H1 (cell line): ENCODE data around the gene PPP1R3G. TPM values are rescaled to one million over a fixed set of nuclear protein-coding genes. Genes with fewer than 3 reads are reported as not detected.

Experiments
- CHD1 ChIP-seq: IDR thresholded peaks from 2 replicates; pipeline ENCODE4 v1.6.1; 2012; ENCODE audit warnings: low read depth, low read length, improper control_type of control experiment
- CTBP2 ChIP-seq: IDR thresholded peaks from 2 replicates; pipeline ENCODE4 v1.7.0; 2011; ENCODE audit warnings: borderline replicate concordance, mild to moderate bottlenecking, moderate library complexity, mixed read lengths, low read length; ENCODE audit not compliant: insufficient read depth, insufficient read length
- EGR1 ChIP-seq: IDR thresholded peaks from 2 replicates; pipeline ENCODE4 v1.6.1; 2011; ENCODE audit warnings: low read depth, low read length, borderline replicate concordance
- KDM5A ChIP-seq: fragments of 200-600 bp; IDR thresholded peaks from 2 replicates; pipeline ENCODE4 v1.7.1; 2012; ENCODE audit warnings: mild to moderate bottlenecking, low read length, inconsistent platforms, mixed read lengths
- POLR2AphosphoS5 ChIP-seq: IDR thresholded peaks from 2 replicates; pipeline ENCODE4 v1.6.1; 2011; ENCODE audit warnings: low read depth, low read length
- POU5F1 ChIP-seq: IDR thresholded peaks from 2 replicates; pipeline ENCODE4 v1.6.1; 2011; ENCODE audit warnings: low read depth, mild to moderate bottlenecking, low read length, moderate library complexity
- RXRA ChIP-seq: IDR thresholded peaks from 2 replicates; pipeline ENCODE4 v1.6.1; 2011; ENCODE audit warnings: low read depth, mild to moderate bottlenecking, low read length, moderate library complexity; ENCODE audit not compliant: insufficient read depth
- SIX5 ChIP-seq: IDR thresholded peaks from 2 replicates; pipeline ENCODE4 v1.6.1; 2011; ENCODE audit warnings: mild to moderate bottlenecking, low read depth, low read length
- SP1 ChIP-seq: IDR thresholded peaks from 2 replicates; pipeline ENCODE4 v1.6.1; 2011; ENCODE audit warnings: low read depth, low read length
- TCF12 ChIP-seq: IDR thresholded peaks from 2 replicates; pipeline ENCODE4 v1.6.1; 2011; ENCODE audit warnings: low read depth, mild to moderate bottlenecking, low read length
- TEAD4 ChIP-seq: IDR thresholded peaks from 2 replicates; pipeline ENCODE4 v1.6.1; 2012; ENCODE audit warnings: low read depth, low read length, inconsistent platforms, mixed read lengths
- polyA plus RNA-seq, 7 experiments: library from polyadenylated mRNA; depleted of rRNA in 3 of 7; stranded (reverse) in 5 of 7; unstranded in 2 of 7; fragments of >200 nt in 5 of 7; fragments of 200-250 nt in 2 of 7; gene quantifications; 1 replicate in 5 of 7; 2 replicates in 1 of 7; 4 replicates in 1 of 7; pipeline versions ENCODE4 v1.2.1 to v1.2.3, GENCODE V29; 2011 to 2013; ENCODE audit warnings: missing spikeins in 2 of 7, mixed read lengths in 2 of 7
- total RNA-seq: library from RNA; stranded (reverse); fragmentation: NEBNext Ultra II Directional; extraction: Animal tissue kit (Norgen Biotek cat#: 25700); gene quantifications from 2 replicates; pipeline ENCODE4 v1.2.1, GENCODE V29; 2021
- TF ChIP-seq, protein P1 (sequence below): fragments of 300-600 bp; sonication (generic); IDR thresholded peaks from 2 replicates; pipeline ENCODE4 v1.7.1; 2012; ENCODE audit warnings: low read length, moderate library complexity, mild to moderate bottlenecking, inconsistent platforms; ENCODE audit not compliant: insufficient replicate concordance

PPP1R3G gene
- total and polyA plus RNA-seq, 2 of the 8 experiments (the other 6 are each of a cell fraction or from before 2014, with no cell fraction given): 0.03 to 0.09 TPM

DNA sequence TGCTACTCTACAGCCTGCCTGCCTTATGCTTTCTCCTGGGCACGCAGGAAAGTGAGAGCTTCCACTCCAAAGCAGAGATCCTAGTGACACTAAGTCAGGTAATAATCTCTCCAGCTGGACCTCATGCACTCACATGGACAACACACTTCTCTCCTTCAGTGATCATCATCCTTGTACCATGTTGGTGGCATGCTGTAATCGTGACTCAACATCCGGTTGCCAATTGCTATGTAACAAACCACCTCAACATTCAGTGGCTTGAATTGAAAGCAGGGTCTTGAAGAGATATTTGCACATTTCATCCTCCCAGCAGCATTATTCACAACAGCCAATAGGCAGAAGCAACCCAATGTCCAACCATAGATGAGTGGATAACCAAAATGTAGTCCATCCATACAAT is 40.3 kb upstream of the PPP1R3G start (continued):
- TF ChIP-seq, protein P1, sequence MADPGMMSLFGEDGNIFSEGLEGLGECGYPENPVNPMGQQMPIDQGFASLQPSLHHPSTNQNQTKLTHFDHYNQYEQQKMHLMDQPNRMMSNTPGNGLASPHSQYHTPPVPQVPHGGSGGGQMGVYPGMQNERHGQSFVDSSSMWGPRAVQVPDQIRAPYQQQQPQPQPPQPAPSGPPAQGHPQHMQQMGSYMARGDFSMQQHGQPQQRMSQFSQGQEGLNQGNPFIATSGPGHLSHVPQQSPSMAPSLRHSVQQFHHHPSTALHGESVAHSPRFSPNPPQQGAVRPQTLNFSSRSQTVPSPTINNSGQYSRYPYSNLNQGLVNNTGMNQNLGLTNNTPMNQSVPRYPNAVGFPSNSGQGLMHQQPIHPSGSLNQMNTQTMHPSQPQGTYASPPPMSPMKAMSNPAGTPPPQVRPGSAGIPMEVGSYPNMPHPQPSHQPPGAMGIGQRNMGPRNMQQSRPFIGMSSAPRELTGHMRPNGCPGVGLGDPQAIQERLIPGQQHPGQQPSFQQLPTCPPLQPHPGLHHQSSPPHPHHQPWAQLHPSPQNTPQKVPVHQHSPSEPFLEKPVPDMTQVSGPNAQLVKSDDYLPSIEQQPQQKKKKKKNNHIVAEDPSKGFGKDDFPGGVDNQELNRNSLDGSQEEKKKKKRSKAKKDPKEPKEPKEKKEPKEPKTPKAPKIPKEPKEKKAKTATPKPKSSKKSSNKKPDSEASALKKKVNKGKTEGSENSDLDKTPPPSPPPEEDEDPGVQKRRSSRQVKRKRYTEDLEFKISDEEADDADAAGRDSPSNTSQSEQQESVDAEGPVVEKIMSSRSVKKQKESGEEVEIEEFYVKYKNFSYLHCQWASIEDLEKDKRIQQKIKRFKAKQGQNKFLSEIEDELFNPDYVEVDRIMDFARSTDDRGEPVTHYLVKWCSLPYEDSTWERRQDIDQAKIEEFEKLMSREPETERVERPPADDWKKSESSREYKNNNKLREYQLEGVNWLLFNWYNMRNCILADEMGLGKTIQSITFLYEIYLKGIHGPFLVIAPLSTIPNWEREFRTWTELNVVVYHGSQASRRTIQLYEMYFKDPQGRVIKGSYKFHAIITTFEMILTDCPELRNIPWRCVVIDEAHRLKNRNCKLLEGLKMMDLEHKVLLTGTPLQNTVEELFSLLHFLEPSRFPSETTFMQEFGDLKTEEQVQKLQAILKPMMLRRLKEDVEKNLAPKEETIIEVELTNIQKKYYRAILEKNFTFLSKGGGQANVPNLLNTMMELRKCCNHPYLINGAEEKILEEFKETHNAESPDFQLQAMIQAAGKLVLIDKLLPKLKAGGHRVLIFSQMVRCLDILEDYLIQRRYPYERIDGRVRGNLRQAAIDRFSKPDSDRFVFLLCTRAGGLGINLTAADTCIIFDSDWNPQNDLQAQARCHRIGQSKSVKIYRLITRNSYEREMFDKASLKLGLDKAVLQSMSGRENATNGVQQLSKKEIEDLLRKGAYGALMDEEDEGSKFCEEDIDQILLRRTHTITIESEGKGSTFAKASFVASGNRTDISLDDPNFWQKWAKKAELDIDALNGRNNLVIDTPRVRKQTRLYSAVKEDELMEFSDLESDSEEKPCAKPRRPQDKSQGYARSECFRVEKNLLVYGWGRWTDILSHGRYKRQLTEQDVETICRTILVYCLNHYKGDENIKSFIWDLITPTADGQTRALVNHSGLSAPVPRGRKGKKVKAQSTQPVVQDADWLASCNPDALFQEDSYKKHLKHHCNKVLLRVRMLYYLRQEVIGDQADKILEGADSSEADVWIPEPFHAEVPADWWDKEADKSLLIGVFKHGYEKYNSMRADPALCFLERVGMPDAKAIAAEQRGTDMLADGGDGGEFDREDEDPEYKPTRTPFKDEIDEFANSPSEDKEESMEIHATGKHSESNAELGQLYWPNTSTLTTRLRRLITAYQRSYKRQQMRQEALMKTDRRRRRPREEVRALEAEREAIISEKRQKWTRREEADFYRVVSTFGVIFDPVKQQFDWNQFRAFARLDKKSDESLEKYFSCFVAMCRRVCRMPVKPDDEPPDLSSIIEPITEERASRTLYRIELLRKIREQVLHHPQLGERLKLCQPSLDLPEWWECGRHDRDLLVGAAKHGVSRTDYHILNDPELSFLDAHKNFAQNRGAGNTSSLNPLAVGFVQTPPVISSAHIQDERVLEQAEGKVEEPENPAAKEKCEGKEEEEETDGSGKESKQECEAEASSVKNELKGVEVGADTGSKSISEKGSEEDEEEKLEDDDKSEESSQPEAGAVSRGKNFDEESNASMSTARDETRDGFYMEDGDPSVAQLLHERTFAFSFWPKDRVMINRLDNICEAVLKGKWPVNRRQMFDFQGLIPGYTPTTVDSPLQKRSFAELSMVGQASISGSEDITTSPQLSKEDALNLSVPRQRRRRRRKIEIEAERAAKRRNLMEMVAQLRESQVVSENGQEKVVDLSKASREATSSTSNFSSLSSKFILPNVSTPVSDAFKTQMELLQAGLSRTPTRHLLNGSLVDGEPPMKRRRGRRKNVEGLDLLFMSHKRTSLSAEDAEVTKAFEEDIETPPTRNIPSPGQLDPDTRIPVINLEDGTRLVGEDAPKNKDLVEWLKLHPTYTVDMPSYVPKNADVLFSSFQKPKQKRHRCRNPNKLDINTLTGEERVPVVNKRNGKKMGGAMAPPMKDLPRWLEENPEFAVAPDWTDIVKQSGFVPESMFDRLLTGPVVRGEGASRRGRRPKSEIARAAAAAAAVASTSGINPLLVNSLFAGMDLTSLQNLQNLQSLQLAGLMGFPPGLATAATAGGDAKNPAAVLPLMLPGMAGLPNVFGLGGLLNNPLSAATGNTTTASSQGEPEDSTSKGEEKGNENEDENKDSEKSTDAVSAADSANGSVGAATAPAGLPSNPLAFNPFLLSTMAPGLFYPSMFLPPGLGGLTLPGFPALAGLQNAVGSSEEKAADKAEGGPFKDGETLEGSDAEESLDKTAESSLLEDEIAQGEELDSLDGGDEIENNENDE: no peak
- TF ChIP-seq KDM5A: no peak
- no peak for TF ChIP-seq TCF12
- TF ChIP-seq POU5F1: no peak
- no peak for TF ChIP-seq CTBP2
- no peak for TF ChIP-seq EGR1
- no peak for TF ChIP-seq SIX5
- no peak for TF ChIP-seq SP1
- TF ChIP-seq TEAD4: no peak
- no peak for TF ChIP-seq RXRA
- TF ChIP-seq CHD1: no peak
- no peak for TF ChIP-seq POLR2AphosphoS5
